ENCODE data around the gene ACY1. TPM values are rescaled to one million over a fixed set of nuclear protein-coding genes. Genes with fewer than 3 reads are reported as not detected.

Gene ACY1
- total RNA-seq, 6 experiments from 2014 or later = 223 to 479 (median 297) TPM

DNA sequence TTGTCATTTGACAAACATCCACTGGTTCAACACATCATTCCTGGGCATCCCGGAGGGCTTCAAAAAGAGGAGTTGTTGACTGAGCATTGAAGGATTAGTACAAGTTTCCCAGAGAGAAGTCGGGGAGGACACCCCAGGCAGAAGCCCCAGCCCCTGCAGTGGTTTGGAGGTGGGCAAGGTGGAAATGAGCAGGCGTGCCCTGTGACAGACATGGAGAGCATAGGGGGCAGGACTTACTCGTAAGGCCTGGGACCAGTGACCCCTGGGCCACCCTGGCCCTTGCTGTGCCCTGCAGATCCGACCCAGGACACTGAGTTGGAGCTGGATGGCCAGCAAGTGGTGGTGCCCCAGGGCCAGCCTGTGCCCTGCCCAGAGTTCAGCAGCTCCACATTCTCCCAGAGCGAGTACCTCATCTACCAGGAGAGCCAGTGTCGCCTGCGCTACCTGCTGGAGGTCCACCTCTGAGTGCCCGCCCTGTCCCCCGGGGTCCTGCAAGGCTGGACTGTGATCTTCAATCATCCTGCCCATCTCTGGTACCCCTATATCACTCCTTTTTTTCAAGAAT lies 35.2 kb upstream of the ACY1 start:
- TF ChIP-seq, protein P1, sequence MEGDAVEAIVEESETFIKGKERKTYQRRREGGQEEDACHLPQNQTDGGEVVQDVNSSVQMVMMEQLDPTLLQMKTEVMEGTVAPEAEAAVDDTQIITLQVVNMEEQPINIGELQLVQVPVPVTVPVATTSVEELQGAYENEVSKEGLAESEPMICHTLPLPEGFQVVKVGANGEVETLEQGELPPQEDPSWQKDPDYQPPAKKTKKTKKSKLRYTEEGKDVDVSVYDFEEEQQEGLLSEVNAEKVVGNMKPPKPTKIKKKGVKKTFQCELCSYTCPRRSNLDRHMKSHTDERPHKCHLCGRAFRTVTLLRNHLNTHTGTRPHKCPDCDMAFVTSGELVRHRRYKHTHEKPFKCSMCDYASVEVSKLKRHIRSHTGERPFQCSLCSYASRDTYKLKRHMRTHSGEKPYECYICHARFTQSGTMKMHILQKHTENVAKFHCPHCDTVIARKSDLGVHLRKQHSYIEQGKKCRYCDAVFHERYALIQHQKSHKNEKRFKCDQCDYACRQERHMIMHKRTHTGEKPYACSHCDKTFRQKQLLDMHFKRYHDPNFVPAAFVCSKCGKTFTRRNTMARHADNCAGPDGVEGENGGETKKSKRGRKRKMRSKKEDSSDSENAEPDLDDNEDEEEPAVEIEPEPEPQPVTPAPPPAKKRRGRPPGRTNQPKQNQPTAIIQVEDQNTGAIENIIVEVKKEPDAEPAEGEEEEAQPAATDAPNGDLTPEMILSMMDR (IDR thresholded peaks at IDR 0.05) = no peak
- TF ChIP-seq POLR2A (IDR thresholded peaks at IDR 0.05) = no peak
- intact Hi-C loops (cut with DNase I) = no loop called here
- peak in 2 of 3 donors; percentile 11 to 23 for DNase-seq

DNA sequence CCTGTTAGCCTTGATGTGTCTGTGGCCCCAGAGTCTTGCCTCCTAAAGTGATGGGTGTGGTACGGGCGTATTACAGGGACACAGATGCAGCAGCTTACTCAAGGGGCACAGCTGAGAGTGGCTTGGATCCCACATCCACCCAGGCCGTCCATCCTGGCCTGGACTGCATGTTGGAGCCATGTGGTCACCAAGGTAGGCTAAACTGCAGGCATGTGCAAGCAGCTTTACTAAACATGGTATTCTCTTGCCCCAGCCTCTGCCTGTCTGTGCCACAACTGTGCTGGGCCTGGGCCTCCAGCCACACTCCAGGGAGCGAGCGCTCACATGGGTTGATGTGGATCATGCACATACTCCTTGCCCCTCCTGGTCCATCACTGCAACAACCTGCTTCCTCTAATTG lies 34.2 kb upstream of the ACY1 start:
- H3K9me3 ChIP-seq = no peaks in the 10 kb centered on the region
- 100% methylated on average over 2 of the region's 5 CpGs for WGBS (ENCODE audit: insufficient coverage, low coverage, low lambda C conversion rate, missing lambda C conversion rate)
- no peak overlapping the region for H3K4me3 ChIP-seq
- H3K4me1 ChIP-seq = no peaks in the 10 kb centered on the region
- intact Hi-C loops (cut with DNase I) = no loop called here
- H3K27me3 ChIP-seq = no peaks in the 10 kb centered on the region
- no peak for ATAC-seq
- H3K27ac ChIP-seq = no peak overlapping the region
- DNase-seq = peak in 2 of 3 donors; percentile 15 to 28
- TF ChIP-seq POLR2A (IDR thresholded peaks at IDR 0.05) = no peak
- TF ChIP-seq, protein P1 (IDR thresholded peaks at IDR 0.05) = no peak
- peaks cover 0 to 7% (median 0%) of the 10 kb centered on the region in 4 donors for H3K36me3 ChIP-seq

More for the DNA sequence above, 35.2 kb upstream of the ACY1 start:
- no peak for ATAC-seq
- 90% methylated on average over 6 of the region's 10 CpGs for WGBS (ENCODE audit: insufficient coverage, low coverage, low lambda C conversion rate, missing lambda C conversion rate)
- Histone ChIP-seq H3K36me3 (peaks cover 0 to 7% (median 0%) of the 10 kb centered on the region in 4 donors), H3K27me3 (no peaks in the 10 kb centered on the region), H3K9me3 (no peaks in the 10 kb centered on the region), H3K27ac (no peak overlapping the region), H3K4me1 (peaks cover 0 to 5% (median 2%) of the 10 kb centered on the region in 4 donors), H3K4me3 (no peak overlapping the region)

DNA sequence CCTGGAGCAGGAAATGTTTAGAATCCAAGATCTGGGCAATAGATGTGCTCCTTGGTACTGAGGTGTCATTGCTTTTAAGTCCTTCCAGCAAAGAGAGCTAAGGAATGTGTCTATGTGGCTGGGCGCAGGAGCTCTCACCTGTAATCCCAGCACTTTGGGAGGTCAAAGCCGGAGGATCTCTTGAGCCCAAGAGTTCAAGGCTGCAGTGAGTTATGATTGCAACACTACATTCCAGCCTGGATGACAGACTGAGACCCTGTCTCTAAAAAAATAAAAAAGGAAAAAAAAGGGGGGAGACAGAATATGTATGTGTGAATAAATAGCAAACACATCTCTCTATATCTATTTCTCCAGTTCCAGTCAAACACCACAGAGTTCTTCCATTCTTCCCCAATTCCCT lies 32.4 kb upstream of the ACY1 start:
- peaks cover 0 to 4% (median 0%) of the 10 kb centered on the region in 4 donors for H3K4me1 ChIP-seq
- H3K9me3 ChIP-seq = no peaks in the 10 kb centered on the region
- ATAC-seq (no peak), DNase-seq (no peak)
- H3K36me3 ChIP-seq = peaks cover 0 to 4% (median 0%) of the 10 kb centered on the region in 4 donors
- intact Hi-C loops (cut with DNase I) = no loop called here
- no peak overlapping the region for H3K4me3 ChIP-seq
- no CpG with 5 or more reads among the region's 2 CpGs for WGBS (ENCODE audit: insufficient coverage, low coverage, low lambda C conversion rate, missing lambda C conversion rate)
- no peaks in the 10 kb centered on the region for H3K27me3 ChIP-seq
- H3K27ac ChIP-seq = no peak overlapping the region
- TF ChIP-seq POLR2A (IDR thresholded peaks at IDR 0.05) = no peak
- TF ChIP-seq, protein P1 (IDR thresholded peaks at IDR 0.05) = no peak

DNA sequence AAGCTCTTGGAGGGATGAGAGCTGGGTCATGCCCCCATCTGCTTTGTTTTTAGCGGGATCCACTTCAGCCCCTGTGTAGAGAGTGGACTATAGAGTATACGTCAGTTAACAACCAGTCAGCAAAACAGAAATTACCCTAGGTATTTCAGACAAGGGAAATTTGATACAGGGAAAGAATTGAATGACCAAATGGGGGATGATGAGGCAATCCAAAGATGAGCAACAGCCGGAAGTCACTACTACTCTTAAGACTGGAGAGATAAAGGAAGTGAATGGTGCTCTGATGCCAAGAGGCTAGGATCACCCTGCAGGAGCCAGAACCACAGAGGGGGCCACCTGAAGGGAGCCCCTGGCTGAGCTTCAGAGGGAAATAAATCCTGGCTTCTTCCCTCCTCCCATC lies 29.9 kb upstream of the ACY1 start:
- peaks cover 0 to 12% (median 2%) of the 10 kb centered on the region in 4 donors for H3K4me1 ChIP-seq
- ATAC-seq (no peak), DNase-seq (no peak)
- no peaks in the 10 kb centered on the region for H3K27me3 ChIP-seq
- no peak for TF ChIP-seq POLR2A (IDR thresholded peaks at IDR 0.05)
- TF ChIP-seq, protein P1 (IDR thresholded peaks at IDR 0.05) = no peak
- H3K9me3 ChIP-seq = no peaks in the 10 kb centered on the region
- H3K36me3 ChIP-seq = peaks cover 0 to 4% (median 0%) of the 10 kb centered on the region in 4 donors
- H3K27ac ChIP-seq = no peak overlapping the region
- intact Hi-C loops (cut with DNase I) = no loop called here
- no peak overlapping the region for H3K4me3 ChIP-seq
- WGBS (ENCODE audit: insufficient coverage, low coverage, low lambda C conversion rate, missing lambda C conversion rate) = 34% methylated on average over 3 of the region's 3 CpGs

Data from right lobe of liver (tissue), 6 donors.